A673 (cell line): ENCODE results near the gene MBD3L4. TPM values are rescaled to one million over a fixed set of nuclear protein-coding genes. Genes with fewer than 3 reads are reported as not detected.
"Not testable (repeated sequence)": the region's sequence is repeated elsewhere in the genome, so short reads cannot be mapped to it uniquely, and the experiment has no call there.

Experiments
- BruUV-seq: library from RNA; stranded (reverse); fragments of 400-500 nt; replicated peaks from 2 replicates; lab custom pipeline; 2021; lab: Mats Ljungman, UMichigan
- CTCF ChIA-PET: fragments of 300-600 bp; sonication (Branson Sonifier 250); formaldehyde crosslinking; loops from one replicate; lab custom pipeline; 2022; ENCODE audit warnings: antibody characterized with exemption; lab: Charles Lee
- POLR2A ChIA-PET: fragments of 300-600 bp; sonication (Branson Sonifier 250); formaldehyde crosslinking; loops from one replicate; lab custom pipeline; 2022; ENCODE audit warnings: antibody characterized with exemption; ENCODE audit not compliant: low non-redundant PET; lab: Charles Lee
- DNase-seq: peaks from one replicate; pipeline ENCODE4 v3.0.0-alpha.2; 2015; ENCODE audit warnings: low spot score
- H3K27ac ChIP-seq: fragments of 200-600 bp; sonication (generic); 2 replicates; pipeline ENCODE4 v1.5.1; 2016; ENCODE audit warnings: mixed run types, low read depth, mild to moderate bottlenecking, mixed read lengths, antibody characterized with exemption, low read length; ENCODE audit not compliant: poor library complexity, severe bottlenecking
- H3K27me3 ChIP-seq: fragments of 200-600 bp; sonication (generic); replicated peaks from 2 replicates; pipeline ENCODE4 v1.6.1; 2017; ENCODE audit warnings: mixed run types, low read depth, mild to moderate bottlenecking, mixed read lengths, antibody characterized with exemption, low read length; ENCODE audit not compliant: insufficient read depth, poor library complexity
- H3K36me3 ChIP-seq: fragments of 200-600 bp; sonication (generic); 2 replicates; pipeline ENCODE4 v1.6.1; 2016; ENCODE audit warnings: mixed run types, mild to moderate bottlenecking, mixed read lengths, antibody characterized with exemption, low read length; ENCODE audit not compliant: insufficient read depth, poor library complexity, severe bottlenecking
- H3K4me1 ChIP-seq: fragments of 200-600 bp; sonication (generic); 2 replicates; pipeline ENCODE4 v1.6.1; 2017; ENCODE audit warnings: mixed run types, mild to moderate bottlenecking, mixed read lengths, antibody characterized with exemption, low read length; ENCODE audit not compliant: insufficient read depth, poor library complexity, severe bottlenecking
- H3K4me3 ChIP-seq: fragments of 200-600 bp; sonication (generic); 2 replicates; pipeline ENCODE4 v1.5.1; 2016; ENCODE audit warnings: low read depth, mixed run types, mild to moderate bottlenecking, mixed read lengths, low read length; ENCODE audit not compliant: poor library complexity, severe bottlenecking
- H3K9me3 ChIP-seq: fragments of 200-600 bp; sonication (generic); 2 replicates; pipeline ENCODE4 v1.6.1; 2016; ENCODE audit warnings: mixed run types, low read depth, mild to moderate bottlenecking, mixed read lengths, antibody characterized with exemption, low read length; ENCODE audit not compliant: poor library complexity, severe bottlenecking
- EZH2 ChIP-seq: fragments of 200-600 bp; sonication (generic); IDR thresholded peaks from 2 replicates; pipeline ENCODE4 v1.6.1; 2017; ENCODE audit warnings: borderline replicate concordance, low read depth, mild to moderate bottlenecking, mixed read lengths, antibody characterized with exemption, low read length; ENCODE audit not compliant: poor library complexity, severe bottlenecking
- intact Hi-C: fragments of 100-400 bp; cut with micrococcal nuclease; formaldehyde crosslinking; loops from one replicate; pipeline ENCODE4 v1.10.0; 2022; ENCODE audit not compliant: unreplicated experiment
- total RNA-seq: library from RNA; stranded (reverse); gene quantifications from 2 replicates; pipeline ENCODE4 v1.2.3, GENCODE V29; 2021
- TF ChIP-seq, protein P1 (sequence below): fragments of 300-800, 200-600 bp; sonication (generic); conservative IDR thresholded peaks from 2 replicates; pipeline ENCODE4 v1.5.1; 2017; ENCODE audit warnings: low read depth, mild to moderate bottlenecking, antibody characterized with exemption, low read length, moderate library complexity, mixed read lengths

The MBD3L4 gene
- total RNA-seq, 1 experiment from 2014 or later = not detected

DNA sequence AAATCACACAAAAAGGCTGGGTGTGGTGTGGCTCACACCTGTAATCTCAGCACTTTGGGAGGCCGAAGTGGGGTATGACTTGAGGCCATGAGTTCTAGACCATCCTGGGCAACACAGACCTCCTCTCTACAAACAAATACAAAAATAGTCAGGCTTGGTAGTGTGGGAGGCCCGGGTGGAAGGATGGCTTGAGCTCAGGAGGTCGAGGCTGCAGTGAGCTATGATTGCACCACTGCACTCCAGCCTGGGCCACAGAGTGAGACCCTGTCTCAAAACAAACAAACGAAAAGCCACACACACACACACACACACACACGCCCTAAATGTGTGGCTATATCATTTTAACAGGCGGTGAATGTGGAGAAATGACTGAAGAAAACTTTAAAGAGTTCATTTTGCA lies 28.6 kb upstream of the MBD3L4 start:
- POLR2A ChIA-PET = interaction anchor here (0.5 kb wide), 1 partner anchor 89 kb away, joined by 3 read pairs; no protein-coding TSS in a partner anchor
- peak overlapping the region; percentile 77 for H3K4me3 ChIP-seq
- intact Hi-C loops = no loop called here

DNA sequence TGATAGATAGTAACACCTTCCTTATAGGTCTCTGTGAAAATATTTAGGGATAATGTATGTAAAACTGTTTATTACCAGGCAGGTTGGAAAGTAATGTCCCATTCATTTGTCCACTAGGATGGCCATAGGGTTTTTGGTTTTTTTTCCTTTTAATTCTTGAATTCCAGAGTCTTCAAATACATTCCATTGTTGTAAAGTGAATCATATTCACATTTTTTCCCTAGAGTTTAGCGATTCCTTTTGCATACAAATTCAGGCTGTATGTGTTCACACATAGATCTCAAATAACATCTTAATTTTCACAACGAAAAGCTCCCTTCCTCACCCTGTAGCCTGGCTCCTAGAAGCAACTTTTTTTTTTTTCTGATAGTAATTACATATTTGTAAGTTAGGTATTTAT lies 27.7 kb upstream of the MBD3L4 start:
- no peak for DNase-seq
- intact Hi-C loops = no loop called here
- POLR2A ChIA-PET = no interaction called here
- no peaks in the 10 kb centered on the region for H3K9me3 ChIP-seq
- TF ChIP-seq, protein P1, sequence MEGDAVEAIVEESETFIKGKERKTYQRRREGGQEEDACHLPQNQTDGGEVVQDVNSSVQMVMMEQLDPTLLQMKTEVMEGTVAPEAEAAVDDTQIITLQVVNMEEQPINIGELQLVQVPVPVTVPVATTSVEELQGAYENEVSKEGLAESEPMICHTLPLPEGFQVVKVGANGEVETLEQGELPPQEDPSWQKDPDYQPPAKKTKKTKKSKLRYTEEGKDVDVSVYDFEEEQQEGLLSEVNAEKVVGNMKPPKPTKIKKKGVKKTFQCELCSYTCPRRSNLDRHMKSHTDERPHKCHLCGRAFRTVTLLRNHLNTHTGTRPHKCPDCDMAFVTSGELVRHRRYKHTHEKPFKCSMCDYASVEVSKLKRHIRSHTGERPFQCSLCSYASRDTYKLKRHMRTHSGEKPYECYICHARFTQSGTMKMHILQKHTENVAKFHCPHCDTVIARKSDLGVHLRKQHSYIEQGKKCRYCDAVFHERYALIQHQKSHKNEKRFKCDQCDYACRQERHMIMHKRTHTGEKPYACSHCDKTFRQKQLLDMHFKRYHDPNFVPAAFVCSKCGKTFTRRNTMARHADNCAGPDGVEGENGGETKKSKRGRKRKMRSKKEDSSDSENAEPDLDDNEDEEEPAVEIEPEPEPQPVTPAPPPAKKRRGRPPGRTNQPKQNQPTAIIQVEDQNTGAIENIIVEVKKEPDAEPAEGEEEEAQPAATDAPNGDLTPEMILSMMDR = no peak
- no peak for TF ChIP-seq EZH2
- peaks cover 14% of the 10 kb centered on the region for H3K36me3 ChIP-seq
- H3K27ac ChIP-seq = no peak overlapping the region
- CTCF ChIA-PET = no interaction called here
- no peaks in the 10 kb centered on the region for H3K4me1 ChIP-seq
- H3K27me3 ChIP-seq = no peaks in the 10 kb centered on the region
- H3K4me3 ChIP-seq = no peak overlapping the region
- BruUV-seq = no TSS peak

More for the DNA sequence above, 28.6 kb upstream of the MBD3L4 start:
- CTCF ChIA-PET = no interaction called here
- TF ChIP-seq, protein P1 = no peak
- no peak for TF ChIP-seq EZH2
- no TSS peak for BruUV-seq
- Histone ChIP-seq H3K4me1 (no peaks in the 10 kb centered on the region), H3K36me3 (peaks cover 23% of the 10 kb centered on the region), H3K9me3 (no peaks in the 10 kb centered on the region), H3K27ac (no peak overlapping the region), H3K27me3 (no peaks in the 10 kb centered on the region)
- DNase-seq = no peak

DNA sequence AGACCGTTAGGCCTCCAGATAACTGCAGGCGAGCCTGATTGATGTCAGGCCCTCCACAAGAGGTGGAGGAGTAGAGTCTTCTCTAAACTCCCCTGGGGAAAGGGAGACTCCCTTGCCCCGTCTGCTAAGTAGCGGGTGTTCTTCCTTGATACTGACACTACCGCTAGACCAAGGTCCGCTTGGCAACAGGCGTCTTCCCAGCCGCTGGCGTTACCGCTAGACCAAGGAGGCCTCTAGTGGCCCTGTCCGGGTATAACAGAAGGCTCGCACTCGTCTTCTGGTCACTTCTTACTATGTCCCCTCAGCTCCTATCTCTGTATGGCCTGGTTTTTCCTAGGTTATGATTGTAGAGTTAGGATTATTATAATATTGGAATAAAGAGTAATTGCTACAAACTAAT lies 27.1 kb upstream of the MBD3L4 start:
- H3K9me3 ChIP-seq, H3K27me3 ChIP-seq, BruUV-seq, CTCF ChIA-PET, H3K27ac ChIP-seq, H3K4me3 ChIP-seq, H3K4me1 ChIP-seq, H3K36me3 ChIP-seq, POLR2A ChIA-PET, intact Hi-C loops: not testable (repeated sequence)
- TF ChIP-seq, protein P1 = peak; percentile 41
- peak; percentile 43 for DNase-seq
